ENCODE results near the gene TRANK1. TPM values are rescaled to one million over a fixed set of nuclear protein-coding genes. Genes with fewer than 3 reads are reported as not detected.

The TRANK1 gene
- total and polyA plus RNA-seq, 2 experiments from 2014 or later, result 1.8 to 6.7 TPM

GRCh38 chr3:36900474-36901443 lies 44.1 kb downstream of the TRANK1 start:
- ATAC-seq (no peak), DNase-seq (ENCODE audit: low spot score) (no peak)
- H3K4me3 Mint-ChIP-seq, result no peak overlapping the region

More at GRCh38 chr3:36900474-36901443, 44.1 kb downstream of the TRANK1 start:
- peaks cover 3% of the 10 kb centered on the region; the same call in 2 of the 3 replicates for H3K4me1 Mint-ChIP-seq
- Histone ChIP-seq H3F3A (replicated peaks; ENCODE audit: low read depth) (no peaks in the 10 kb centered on the region), H3K36me3 (ENCODE audit: insufficient read depth) (no peaks in the 10 kb centered on the region), H3K4me1 (ENCODE audit: insufficient read depth) (no peaks in the 10 kb centered on the region), H3K9me2 (ENCODE audit: insufficient read depth) (no peaks in the 10 kb centered on the region), H3K27ac (ENCODE audit: low read depth) (no peak overlapping the region), H3K79me2 (replicated peaks; ENCODE audit: insufficient read depth) (no peaks in the 10 kb centered on the region), H3K4me3 (no peak overlapping the region), H4K20me1 (replicated peaks; ENCODE audit: insufficient read depth) (no peaks in the 10 kb centered on the region), H3K4me2 (no peak overlapping the region), H2AFZ (no peak overlapping the region), H3K27me3 (ENCODE audit: insufficient read depth) (no peaks in the 10 kb centered on the region)
- no peaks in the 10 kb centered on the region for H3K27me3 Mint-ChIP-seq (ENCODE audit: insufficient read depth, low read depth, poor library complexity)
- TF ChIP-seq ZNF462 (CRISPR knock-in tag; IDR thresholded peaks at IDR 0.05), result no peak
- TF ChIP-seq ZNF114 (CRISPR knock-in tag; IDR thresholded peaks at IDR 0.05), result no peak
- TF ChIP-seq STAT1 (IDR thresholded peaks at IDR 0.05; ENCODE audit: unreplicated experiment), result no peak
- TF ChIP-seq JUNB (IDR thresholded peaks at IDR 0.05; ENCODE audit: unreplicated experiment), result no peak
- TF ChIP-seq CREB1 (CRISPR knock-in tag; IDR thresholded peaks at IDR 0.05; ENCODE audit: low read depth), result no peak
- TF ChIP-seq REST (IDR thresholded peaks at IDR 0.05; ENCODE audit: unreplicated experiment), result no peak
- no peak for TF ChIP-seq EZH2phosphoT487 (IDR thresholded peaks at IDR 0.05; ENCODE audit: unreplicated experiment)
- TF ChIP-seq ETS1 (IDR thresholded peaks at IDR 0.05), result no peak
- TF ChIP-seq EZH2 (IDR thresholded peaks at IDR 0.05; ENCODE audit: low read depth, unreplicated experiment), result no peak
- no peak for TF ChIP-seq ZNF331 (CRISPR knock-in tag; IDR thresholded peaks at IDR 0.05; ENCODE audit: low read depth)
- no peak for TF ChIP-seq POLR2AphosphoS5 (IDR thresholded peaks at IDR 0.05; ENCODE audit: low read depth)
- no peaks in the 10 kb centered on the region for H3K36me3 Mint-ChIP-seq (ENCODE audit: low read depth)
- peaks cover 2% of the 10 kb centered on the region; the same call in 2 of the 3 replicates for H3K9me3 Mint-ChIP-seq
- H3K27ac Mint-ChIP-seq, result no peak overlapping the region
